Vagina (tissue), 2 donors: ENCODE measurements around the gene NEDD4L. TPM values are rescaled to one million over a fixed set of nuclear protein-coding genes. Genes with fewer than 3 reads are reported as not detected.
A peak's percentile ranks its signal among the peaks of the same experiment; 100 is the strongest.

Experiments
- DNase-seq, 2 donors: peaks; one replicate each; pipeline ENCODE4 v3.0.0-alpha.2; 2017; ENCODE audit errors: extremely low spot score in 2 of 2
- H3K27ac ChIP-seq: fragments of 200-600 bp; sonication (generic); one replicate; pipeline ENCODE4 v1.5.1; 2019
- H3K27me3 ChIP-seq: fragments of 200-600 bp; sonication (generic); one replicate; pipeline ENCODE4 v1.5.1; 2019
- H3K36me3 ChIP-seq, 2 donors: fragments of 200-600 bp; sonication (generic); one replicate each; pipeline ENCODE4 v1.5.1; 2017 to 2019
- H3K4me1 ChIP-seq: fragments of 200-600 bp; sonication (generic); one replicate; pipeline ENCODE4 v1.5.1; 2019
- H3K4me3 ChIP-seq, 2 donors: fragments of 200-600 bp; sonication (generic); 1 replicate in 1 of 2; 2 replicates in 1 of 2; pipeline ENCODE4 v1.5.1; 2016 to 2019
- H3K9me3 ChIP-seq: fragments of 200-600 bp; sonication (generic); one replicate; pipeline ENCODE4 v1.5.1; 2019
- CTCF ChIP-seq, 3 experiments: fragments of 450-650 bp in 2 of 3; fragments of 200-600 bp in 1 of 3; sonication (generic) in 1 of 3; IDR thresholded peaks; one replicate each; pipeline ENCODE4 v1.5.1; 2017 to 2019; ENCODE audit warnings: antibody characterized with exemption in 3 of 3, mild to moderate bottlenecking in 2 of 3, moderate library complexity in 2 of 3
- POLR2A ChIP-seq, 2 donors: fragments of 450-650 bp; IDR thresholded peaks; one replicate each; pipeline ENCODE4 v1.6.1; 2017; ENCODE audit warnings: antibody characterized with exemption in 2 of 2, mild to moderate bottlenecking in 2 of 2, moderate library complexity in 2 of 2
- POLR2AphosphoS5 ChIP-seq, 2 donors: sonication (generic); formaldehyde crosslinking; IDR thresholded peaks; one replicate each; pipeline ENCODE4 v1.9.0; 2017; ENCODE audit warnings: antibody characterized with exemption in 2 of 2, mild to moderate bottlenecking in 2 of 2, low read depth in 1 of 2; ENCODE audit not compliant: insufficient read depth in 1 of 2
- intact Hi-C: fragments of 100-400 bp; cut with DNase I; formaldehyde crosslinking; loops from one replicate; pipeline ENCODE4 v1.15.1; 2023
- total RNA-seq: library from RNA; depleted of rRNA; stranded (reverse); fragments of >200 nt; gene quantifications from one replicate; pipeline ENCODE4 v1.2.3, GENCODE V29; 2016

The NEDD4L gene
- total RNA-seq, 1 donor from 2014 or later: 42.2 TPM

GRCh38 chr18:58391231-58391825 is 347.3 kb downstream of the NEDD4L start:
- no peak for TF ChIP-seq POLR2AphosphoS5 (IDR thresholded peaks at IDR 0.05; ENCODE audit: insufficient read depth in 1 of 2, low read depth in 1 of 2)
- TF ChIP-seq POLR2A (IDR thresholded peaks at IDR 0.05): no peak
- no peak for TF ChIP-seq CTCF (IDR thresholded peaks at IDR 0.05)
- no peaks in the 10 kb centered on the region for H3K36me3 ChIP-seq

GRCh38 chr18:58391932-58392323 is 347.9 kb downstream of the NEDD4L start:
- no peaks in the 10 kb centered on the region for H3K36me3 ChIP-seq
- DNase-seq: no peak
- intact Hi-C loops: no loop called here
- H3K9me3 ChIP-seq: no peaks in the 10 kb centered on the region
- H3K4me3 ChIP-seq: no peak overlapping the region
- TF ChIP-seq CTCF (IDR thresholded peaks at IDR 0.05) (no peak), POLR2AphosphoS5 (IDR thresholded peaks at IDR 0.05; ENCODE audit: insufficient read depth in 1 of 2, low read depth in 1 of 2) (no peak), POLR2A (IDR thresholded peaks at IDR 0.05) (no peak)
- H3K4me1 ChIP-seq: peaks cover 20% of the 10 kb centered on the region
- no peaks in the 10 kb centered on the region for H3K27me3 ChIP-seq
- peak overlapping the region; percentile 46 for H3K27ac ChIP-seq

More at GRCh38 chr18:58391231-58391825, 347.3 kb downstream of the NEDD4L start:
- H3K4me1 ChIP-seq: peaks cover 20% of the 10 kb centered on the region
- no peak overlapping the region for H3K27ac ChIP-seq
- no peaks in the 10 kb centered on the region for H3K9me3 ChIP-seq
- intact Hi-C loops: no loop called here
- no peak for DNase-seq
- H3K4me3 ChIP-seq: no peak overlapping the region
- H3K27me3 ChIP-seq: no peaks in the 10 kb centered on the region

DNA sequence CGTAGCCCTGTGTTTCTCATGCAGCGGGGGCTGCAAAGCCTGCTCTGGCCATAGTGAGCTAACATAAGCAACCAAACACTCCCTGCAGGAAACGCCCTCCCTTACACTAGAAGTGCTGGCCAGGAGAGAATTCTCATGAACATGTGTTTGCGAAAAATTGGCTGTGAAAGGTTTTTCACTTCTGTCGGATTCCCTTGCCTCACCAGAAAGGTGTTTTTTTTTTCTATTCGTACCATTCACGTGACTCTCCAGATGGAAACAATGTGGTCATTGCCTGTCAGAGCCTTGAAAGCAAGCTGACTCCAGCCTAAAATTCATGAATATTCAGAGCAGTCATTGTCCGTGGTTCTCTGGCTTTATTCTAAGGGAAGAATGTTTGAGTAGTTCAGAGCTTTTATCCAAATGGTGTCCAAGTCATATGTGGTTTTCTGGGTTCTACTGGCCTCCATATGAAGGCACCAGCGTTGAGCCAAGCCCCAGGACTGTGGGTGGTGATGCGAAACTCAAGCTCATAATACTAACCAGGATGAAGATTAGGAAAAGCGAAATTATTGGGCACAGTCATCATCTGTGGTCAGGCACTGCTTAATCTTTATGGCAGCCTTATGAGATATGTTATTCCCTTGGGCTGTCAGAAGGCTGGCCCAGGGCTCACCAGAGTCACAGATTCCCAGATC is 348.4 kb downstream of the NEDD4L start:
- peak in 1 of 2 donors; percentile 20 for TF ChIP-seq POLR2AphosphoS5 (IDR thresholded peaks at IDR 0.05; ENCODE audit: insufficient read depth in 1 of 2, low read depth in 1 of 2)
- TF ChIP-seq CTCF (IDR thresholded peaks at IDR 0.05): no peak
- DNase-seq: no peak
- H3K9me3 ChIP-seq: no peaks in the 10 kb centered on the region
- no peaks in the 10 kb centered on the region for H3K36me3 ChIP-seq
- intact Hi-C loops: no loop called here
- H3K4me1 ChIP-seq: peaks cover 20% of the 10 kb centered on the region
- no peak overlapping the region for H3K4me3 ChIP-seq
- peak overlapping the region; percentile 46 for H3K27ac ChIP-seq
- no peaks in the 10 kb centered on the region for H3K27me3 ChIP-seq

DNA sequence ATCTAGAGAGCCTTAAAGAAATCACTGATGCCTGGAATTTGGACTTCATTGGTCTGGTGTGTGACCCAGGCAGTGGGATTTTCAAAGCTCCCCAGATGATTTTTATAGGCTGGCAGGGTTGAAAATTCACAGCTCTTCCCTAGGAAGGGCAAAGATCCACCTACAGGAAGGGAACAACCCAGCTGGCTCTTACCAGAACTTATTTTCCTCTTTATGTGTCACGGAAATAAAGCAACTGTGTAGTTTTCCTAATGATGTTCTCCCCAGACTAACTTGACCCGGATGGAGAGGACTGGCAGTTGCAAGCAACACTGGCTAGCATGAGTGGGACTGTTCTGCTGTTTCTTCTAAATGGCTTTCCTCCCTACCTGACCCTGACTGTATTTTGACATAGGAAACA is 349.3 kb downstream of the NEDD4L start:
- no peaks in the 10 kb centered on the region for H3K27me3 ChIP-seq
- no peaks in the 10 kb centered on the region for H3K9me3 ChIP-seq
- TF ChIP-seq POLR2AphosphoS5 (IDR thresholded peaks at IDR 0.05; ENCODE audit: insufficient read depth in 1 of 2, low read depth in 1 of 2) (no peak), POLR2A (IDR thresholded peaks at IDR 0.05) (no peak), CTCF (IDR thresholded peaks at IDR 0.05) (no peak)
- intact Hi-C loops: no loop called here
- peaks cover 20% of the 10 kb centered on the region for H3K4me1 ChIP-seq
- no peak for DNase-seq
- H3K27ac ChIP-seq: peak overlapping the region; percentile 46
- no peaks in the 10 kb centered on the region for H3K36me3 ChIP-seq
- H3K4me3 ChIP-seq: no peak overlapping the region

GRCh38 chr18:58394046-58394445 is 350.0 kb downstream of the NEDD4L start:
- intact Hi-C loops: no loop called here
- Histone ChIP-seq H3K36me3 (no peaks in the 10 kb centered on the region), H3K27ac (no peak overlapping the region), H3K9me3 (no peaks in the 10 kb centered on the region), H3K4me3 (no peak overlapping the region), H3K27me3 (no peaks in the 10 kb centered on the region), H3K4me1 (peaks cover 20% of the 10 kb centered on the region)
- no peak for DNase-seq
- TF ChIP-seq POLR2A (IDR thresholded peaks at IDR 0.05): no peak
- no peak for TF ChIP-seq POLR2AphosphoS5 (IDR thresholded peaks at IDR 0.05; ENCODE audit: insufficient read depth in 1 of 2, low read depth in 1 of 2)
- TF ChIP-seq CTCF (IDR thresholded peaks at IDR 0.05): no peak
